Choroid plexus epithelial cell (primary cell): ENCODE results near the gene SMG1.

Experiments used
- DNase-seq: peaks from one replicate; pipeline ENCODE4 v3.0.0-alpha.2; 2010; ENCODE audit warnings: low read depth
- H3K4me3 ChIP-seq: 2 replicates; pipeline ENCODE4 v1.5.1; 2011; ENCODE audit warnings: low read depth, mild to moderate bottlenecking, control low read depth, low read length, moderate library complexity
- TF ChIP-seq, protein P1 (sequence below): conservative IDR thresholded peaks from 2 replicates; pipeline ENCODE4 v1.5.1; 2011; ENCODE audit warnings: low read depth, mild to moderate bottlenecking, control low read depth, inconsistent platforms, low read length, moderate library complexity

The SMG1 gene

DNA sequence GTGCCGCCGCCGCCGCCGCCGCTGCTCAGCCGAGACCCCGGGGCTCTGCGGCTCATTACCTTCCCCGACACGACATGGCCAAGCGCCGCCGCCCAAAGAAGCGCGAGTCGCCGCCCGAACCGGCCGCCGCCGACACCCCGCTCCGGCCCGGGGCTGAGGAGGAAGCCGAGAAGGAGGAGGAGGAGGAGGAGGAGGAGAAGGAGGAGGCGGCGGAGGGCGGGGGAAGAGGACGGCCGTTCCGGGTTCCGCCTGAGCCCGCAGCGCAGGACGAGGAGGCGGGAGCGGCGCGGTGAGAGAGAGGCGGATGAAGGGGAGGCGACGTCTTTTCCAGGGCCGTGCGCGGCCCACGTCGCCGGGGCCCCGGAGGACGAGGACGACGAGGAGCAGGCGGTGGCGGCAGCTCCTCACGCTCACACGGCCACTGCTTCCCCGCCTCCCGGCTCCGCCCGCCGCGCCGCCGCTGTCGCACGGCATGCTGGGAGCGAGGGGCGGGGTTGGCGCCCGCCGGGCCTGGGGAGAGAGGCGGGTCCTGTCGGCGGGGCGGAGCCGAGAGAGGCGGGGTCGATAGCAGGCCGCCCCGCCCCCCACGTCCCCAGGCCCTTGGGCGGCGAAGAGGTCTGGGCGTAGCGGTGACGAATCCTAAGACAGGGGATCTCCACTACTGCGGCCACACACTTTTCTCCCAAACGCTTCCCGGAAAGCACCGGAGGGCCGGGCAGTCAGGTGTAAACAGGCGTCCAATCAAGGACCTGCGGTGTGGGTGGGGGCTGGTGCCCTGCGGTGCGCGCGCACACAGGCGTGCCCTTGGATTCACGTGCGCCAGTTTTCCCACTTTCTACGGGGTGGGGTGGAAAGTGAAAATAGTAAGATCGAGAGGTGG lies at the start of gene SMG1:
Gene SMG1 (minus strand): TSS at position 423 of the 880 bp plus-strand sequence. CDS start 367 bp downstream, at position 56.
- peak; percentile 91 for DNase-seq
- peak within 1 kb of the TSS; percentile 69 for H3K4me3 ChIP-seq

DNA sequence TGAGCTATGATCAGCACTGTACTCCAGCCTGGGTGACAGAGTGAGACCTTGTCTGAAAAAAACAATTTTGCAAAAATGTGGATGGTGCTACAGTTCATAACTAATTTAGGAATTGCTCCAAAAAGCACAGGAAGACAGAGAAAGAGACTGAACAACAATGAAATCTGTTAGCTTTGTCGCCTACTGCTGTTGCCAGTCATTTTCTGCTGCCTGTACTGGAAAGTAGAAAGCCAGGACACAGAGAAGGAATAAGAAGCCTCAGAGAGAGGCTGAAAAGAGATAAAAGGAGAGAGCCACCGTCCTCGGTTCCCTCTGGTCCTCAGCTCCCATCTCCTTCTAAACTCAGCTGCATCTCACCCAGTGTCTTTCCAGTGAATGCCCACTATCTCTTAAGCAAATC lies 48.9 kb upstream of the SMG1 start:
- TF ChIP-seq, protein P1, sequence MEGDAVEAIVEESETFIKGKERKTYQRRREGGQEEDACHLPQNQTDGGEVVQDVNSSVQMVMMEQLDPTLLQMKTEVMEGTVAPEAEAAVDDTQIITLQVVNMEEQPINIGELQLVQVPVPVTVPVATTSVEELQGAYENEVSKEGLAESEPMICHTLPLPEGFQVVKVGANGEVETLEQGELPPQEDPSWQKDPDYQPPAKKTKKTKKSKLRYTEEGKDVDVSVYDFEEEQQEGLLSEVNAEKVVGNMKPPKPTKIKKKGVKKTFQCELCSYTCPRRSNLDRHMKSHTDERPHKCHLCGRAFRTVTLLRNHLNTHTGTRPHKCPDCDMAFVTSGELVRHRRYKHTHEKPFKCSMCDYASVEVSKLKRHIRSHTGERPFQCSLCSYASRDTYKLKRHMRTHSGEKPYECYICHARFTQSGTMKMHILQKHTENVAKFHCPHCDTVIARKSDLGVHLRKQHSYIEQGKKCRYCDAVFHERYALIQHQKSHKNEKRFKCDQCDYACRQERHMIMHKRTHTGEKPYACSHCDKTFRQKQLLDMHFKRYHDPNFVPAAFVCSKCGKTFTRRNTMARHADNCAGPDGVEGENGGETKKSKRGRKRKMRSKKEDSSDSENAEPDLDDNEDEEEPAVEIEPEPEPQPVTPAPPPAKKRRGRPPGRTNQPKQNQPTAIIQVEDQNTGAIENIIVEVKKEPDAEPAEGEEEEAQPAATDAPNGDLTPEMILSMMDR = no peak
- no peak overlapping the region for H3K4me3 ChIP-seq
- no peak for DNase-seq

DNA sequence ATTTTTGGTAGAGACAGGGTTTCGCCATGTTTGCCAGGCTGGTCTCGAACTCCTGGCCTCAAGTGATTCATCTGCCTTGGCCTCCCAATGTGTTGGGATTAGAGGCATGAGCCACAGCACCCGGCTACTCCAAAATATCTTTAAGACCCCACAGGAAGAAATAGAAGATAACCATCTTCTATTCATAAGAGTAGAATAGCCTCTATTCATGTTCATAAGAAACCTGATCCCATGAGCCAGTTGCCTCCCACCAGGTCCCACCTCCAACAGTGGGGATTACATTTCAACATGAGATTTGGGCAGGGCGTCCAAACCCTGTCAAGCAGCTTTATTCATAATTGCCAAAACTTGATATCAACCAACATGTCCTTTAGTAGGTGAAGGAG lies 43.6 kb upstream of the SMG1 start:
- H3K4me3 ChIP-seq = no peak overlapping the region
- TF ChIP-seq, protein P1 = no peak
- no peak for DNase-seq

DNA sequence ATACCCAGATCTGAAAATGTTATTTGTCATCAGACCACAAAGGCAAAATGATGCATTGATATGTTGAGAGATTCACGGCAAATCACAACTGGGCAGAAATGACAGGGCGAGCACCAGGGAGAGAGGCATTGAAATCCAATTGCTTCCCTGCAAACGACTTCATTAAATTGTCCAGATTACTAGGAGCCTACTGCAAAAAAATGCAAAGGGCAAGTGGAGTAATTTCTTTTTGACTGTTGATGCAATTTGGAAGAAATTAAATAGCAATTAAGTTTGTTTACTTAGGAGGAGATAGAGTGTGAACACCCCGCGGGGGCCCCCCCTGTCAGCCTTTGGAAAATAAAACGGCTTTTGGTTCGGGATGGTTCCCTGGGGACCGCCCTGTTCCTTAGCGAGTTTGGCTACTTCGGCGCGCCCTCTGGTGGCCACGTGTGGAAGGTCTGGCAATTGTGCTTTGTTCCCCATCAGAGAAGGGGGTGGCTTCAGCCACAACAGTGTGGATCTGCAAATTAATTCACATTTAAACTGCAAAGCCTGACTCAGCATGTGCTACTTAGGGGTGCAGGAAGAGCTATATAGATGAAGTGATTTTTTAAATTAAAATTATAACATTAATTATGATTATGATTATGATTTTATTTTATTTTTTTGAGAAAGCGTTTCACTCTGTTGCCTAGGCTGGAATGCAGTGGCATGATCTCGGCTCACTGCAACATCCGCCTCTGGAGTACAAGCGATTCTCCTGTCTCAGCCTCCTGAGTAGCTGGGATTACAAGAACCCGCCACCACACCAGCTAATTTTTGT lies 43.0 kb upstream of the SMG1 start:
- H3K4me3 ChIP-seq = peak overlapping the region; percentile 44
- DNase-seq = peak; percentile 78
- TF ChIP-seq, protein P1 = peak; percentile 92

DNA sequence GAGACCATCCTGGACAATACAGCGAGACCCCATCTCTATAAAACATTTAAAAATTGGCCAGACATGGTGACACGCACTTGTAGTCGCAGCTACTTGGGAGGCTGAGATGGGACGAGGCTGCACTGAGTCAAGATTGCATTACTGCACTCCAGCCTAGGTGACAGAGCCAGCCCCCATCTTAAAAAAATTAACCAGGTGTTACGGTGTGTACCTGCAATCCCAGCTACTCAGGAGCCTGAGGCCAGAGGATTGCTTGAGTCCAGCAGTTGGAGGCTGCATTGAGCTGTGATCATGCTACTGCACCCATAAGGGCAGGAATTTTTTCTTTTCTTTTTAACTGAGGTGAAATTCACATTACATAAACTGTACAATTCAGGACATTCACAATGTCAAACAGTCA lies 40.6 kb upstream of the SMG1 start:
- no peak overlapping the region for H3K4me3 ChIP-seq
- no peak for DNase-seq
- TF ChIP-seq, protein P1 = no peak

DNA sequence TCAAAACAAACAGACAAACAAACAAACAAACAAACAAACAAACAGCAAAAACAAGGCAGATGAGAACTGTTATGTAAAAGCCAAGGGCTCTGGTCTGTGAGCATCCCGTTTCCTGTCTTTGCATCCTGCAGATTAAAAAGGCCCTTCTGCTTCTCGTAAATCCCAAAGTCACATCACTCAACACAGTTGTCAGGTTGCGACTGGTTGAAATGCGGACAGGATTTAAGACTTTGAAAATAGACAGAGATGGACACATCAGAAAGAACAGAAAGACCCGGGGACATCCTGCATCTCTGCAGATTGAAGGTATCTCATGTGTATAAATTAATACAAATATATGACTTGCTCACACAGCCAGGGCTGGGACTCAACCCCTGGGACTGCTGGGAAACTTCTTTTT lies 39.3 kb upstream of the SMG1 start:
- TF ChIP-seq, protein P1 = no peak
- no peak for DNase-seq
- no peak overlapping the region for H3K4me3 ChIP-seq

DNA sequence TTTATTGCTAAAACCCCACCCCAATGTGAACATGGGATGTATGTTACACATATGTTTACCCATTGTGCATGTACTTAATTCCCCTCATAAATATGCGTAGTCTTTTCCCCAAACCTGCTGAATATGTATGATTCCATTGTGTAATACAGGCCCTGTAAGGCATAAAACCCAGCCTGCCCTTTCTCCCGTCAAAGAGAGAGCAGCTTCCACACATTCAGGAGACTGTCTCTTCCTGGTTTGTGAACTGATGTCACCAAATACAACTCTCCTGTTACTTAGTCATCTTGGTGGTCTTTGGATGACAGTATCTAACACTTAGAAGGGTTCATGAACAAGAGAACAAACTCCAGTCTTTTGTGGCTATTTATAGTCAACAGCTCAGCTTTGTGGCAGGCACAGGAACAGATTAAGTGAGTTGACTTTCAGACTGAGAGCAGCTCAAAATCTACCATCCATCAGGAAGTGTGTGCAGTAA lies 32.9 kb upstream of the SMG1 start:
- no peak overlapping the region for H3K4me3 ChIP-seq
- DNase-seq = no peak
- TF ChIP-seq, protein P1 = no peak
